Colonic mucosa (tissue), 4 donors: ENCODE data around the gene TMEM144. TPM values are rescaled to one million over a fixed set of nuclear protein-coding genes. Genes with fewer than 3 reads are reported as not detected.

Source experiments
- DNase-seq: peaks from one replicate; pipeline ENCODE4 v3.0.0-alpha.2; 2020
- H3K27ac ChIP-seq: fragments of 200-600 bp; one replicate; pipeline ENCODE4 v1.8.0; 2021
- H3K27me3 ChIP-seq: fragments of 200-600 bp; one replicate; pipeline ENCODE4 v1.8.0; 2021
- H3K36me3 ChIP-seq: fragments of 200-600 bp; one replicate; pipeline ENCODE4 v1.8.0; 2021
- H3K4me1 ChIP-seq: fragments of 200-600 bp; one replicate; pipeline ENCODE4 v1.8.0; 2021; ENCODE audit warnings: mild to moderate bottlenecking
- H3K4me3 ChIP-seq: fragments of 200-600 bp; one replicate; pipeline ENCODE4 v1.8.0; 2021
- H3K9ac ChIP-seq, 2 donors: one replicate each; pipeline ENCODE4 v1.7.0; 2013; ENCODE audit warnings: control low read depth in 2 of 2, low read depth in 2 of 2, low read length in 2 of 2
- H3K9me3 ChIP-seq: fragments of 200-600 bp; one replicate; pipeline ENCODE4 v1.8.0; 2021
- CTCF ChIP-seq: fragments of 200-600 bp; IDR thresholded peaks from one replicate; pipeline ENCODE4 v1.8.0; 2022; ENCODE audit warnings: antibody characterized with exemption, mild to moderate bottlenecking
- intact Hi-C: fragments of 100-400 bp; cut with DNase I; formaldehyde crosslinking; loops from one replicate; pipeline ENCODE4 v1.14.1; 2022
- total RNA-seq, 2 donors: library from RNA; stranded (reverse); fragmentation: NEBNext Ultra II Directional in 1 of 2; extraction: Animal tissue kit (Norgen Biotek cat#: 25700) in 1 of 2; gene quantifications; one replicate each; pipeline ENCODE4 v1.2.1, GENCODE V29; 2021
- donor health status: healthy.
- donor health status: DM: no; HTN: no; CAD: no.
- donor health status: DM: no; HTN: no; CAD: no.

The TMEM144 gene
- total RNA-seq, 2 donors from 2014 or later: 18.3 to 28.6 TPM

- no peak overlapping the region for H3K4me3 ChIP-seq
- H3K4me1 ChIP-seq: no peaks in the 10 kb centered on the region
- H3K27ac ChIP-seq: no peak overlapping the region
- no peaks in the 10 kb centered on the region for H3K27me3 ChIP-seq
- intact Hi-C loops: no loop called here
- DNase-seq: no peak
- no peaks in the 10 kb centered on the region for H3K9me3 ChIP-seq
- no peak for TF ChIP-seq CTCF
- no peaks in the 10 kb centered on the region for H3K36me3 ChIP-seq
- H3K9ac ChIP-seq: no peak overlapping the region
These were observed 70.6 kb downstream of the TMEM144 start for GRCh38 chr4:158280856-158281255.

DNA sequence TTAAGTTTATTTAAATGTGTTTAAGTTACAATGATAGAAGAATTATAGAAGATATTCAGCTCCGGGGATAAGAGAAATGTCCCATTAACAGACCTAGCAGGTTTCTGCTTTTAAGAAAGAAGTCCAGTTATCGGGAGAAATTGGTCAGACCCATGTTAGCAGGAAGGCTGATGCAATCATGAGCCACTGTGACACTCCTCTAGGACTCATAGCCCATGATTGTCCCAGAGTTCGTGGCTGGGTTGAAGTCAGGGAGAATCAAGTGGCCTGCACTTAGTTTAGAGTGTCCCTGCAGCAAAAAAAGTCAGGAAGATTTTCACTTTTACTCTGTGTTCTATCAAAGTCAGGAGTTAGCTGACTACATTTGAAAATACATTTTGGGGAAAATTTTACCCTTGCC, 72.0 kb downstream of the TMEM144 start:
- intact Hi-C loops: no loop called here
- H3K9ac ChIP-seq: no peak overlapping the region
- H3K4me1 ChIP-seq: no peaks in the 10 kb centered on the region
- DNase-seq: no peak
- no peaks in the 10 kb centered on the region for H3K27me3 ChIP-seq
- no peak for TF ChIP-seq CTCF
- H3K27ac ChIP-seq: no peak overlapping the region
- H3K9me3 ChIP-seq: no peaks in the 10 kb centered on the region
- H3K4me3 ChIP-seq: no peak overlapping the region
- H3K36me3 ChIP-seq: no peaks in the 10 kb centered on the region

DNA sequence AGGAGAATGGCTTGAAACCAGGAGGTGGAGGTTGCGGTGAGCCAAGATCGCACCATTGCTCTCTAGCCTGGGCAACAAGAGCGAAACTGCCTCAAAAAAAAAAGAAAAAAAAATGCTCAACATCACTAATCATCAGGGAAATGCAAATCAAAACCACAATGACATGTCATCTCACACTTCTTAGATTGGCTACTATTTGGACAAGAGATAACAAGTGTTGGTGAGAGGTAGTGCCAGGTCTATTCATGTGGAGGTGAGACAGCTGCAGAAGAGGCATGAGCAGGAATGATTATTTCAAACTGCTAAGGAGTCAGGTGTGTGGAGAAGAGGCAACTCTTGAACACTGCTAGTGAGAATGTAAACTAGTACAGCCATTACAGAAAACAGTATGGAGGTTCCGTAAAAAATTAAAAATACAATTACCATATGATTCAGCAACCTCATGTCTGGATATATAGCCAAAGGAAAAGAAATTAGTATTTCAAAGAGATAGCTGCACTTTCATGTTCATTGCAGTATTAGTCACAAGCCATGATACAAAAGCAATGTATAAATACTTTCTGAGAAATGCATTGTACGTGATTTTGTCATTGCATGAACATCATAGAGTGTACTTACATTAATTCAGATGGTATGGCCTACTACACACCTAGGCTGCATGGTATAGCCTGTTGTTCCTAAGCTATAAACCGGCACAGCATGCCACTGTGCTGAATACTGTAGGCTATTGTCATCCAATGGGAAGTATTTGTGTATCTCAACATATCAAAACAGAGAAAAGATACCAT, 75.3 kb downstream of the TMEM144 start:
- no peaks in the 10 kb centered on the region for H3K36me3 ChIP-seq
- no peak for TF ChIP-seq CTCF
- H3K9ac ChIP-seq: no peak overlapping the region
- intact Hi-C loops: no loop called here
- no peak overlapping the region for H3K27ac ChIP-seq
- H3K4me3 ChIP-seq: no peak overlapping the region
- no peaks in the 10 kb centered on the region for H3K27me3 ChIP-seq
- H3K4me1 ChIP-seq: no peaks in the 10 kb centered on the region
- no peak for DNase-seq
- H3K9me3 ChIP-seq: no peaks in the 10 kb centered on the region

DNA sequence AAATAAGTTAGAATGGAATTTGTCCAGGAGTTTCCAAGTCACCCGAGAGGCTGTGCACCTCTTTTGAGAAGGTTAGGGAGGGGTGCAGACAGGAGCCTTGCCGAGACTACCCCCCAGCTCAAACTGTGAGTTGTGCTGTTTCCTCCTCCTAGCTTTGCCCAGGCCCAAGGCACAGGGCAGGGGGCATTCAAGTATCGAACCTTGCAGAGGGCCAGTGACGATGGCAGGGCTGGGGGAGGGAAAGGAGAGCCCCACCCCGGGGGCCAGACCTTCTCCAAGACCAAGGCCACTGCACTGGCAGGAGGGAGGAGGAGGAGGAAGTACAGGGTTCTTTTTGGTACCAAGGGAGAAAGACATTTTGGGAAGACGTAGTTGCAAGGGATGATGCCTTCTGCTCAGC, 80.6 kb downstream of the TMEM144 start:
- intact Hi-C loops: no loop called here
- no peaks in the 10 kb centered on the region for H3K36me3 ChIP-seq
- no peak overlapping the region for H3K4me3 ChIP-seq
- DNase-seq: no peak
- no peaks in the 10 kb centered on the region for H3K9me3 ChIP-seq
- H3K27ac ChIP-seq: no peak overlapping the region
- no peaks in the 10 kb centered on the region for H3K27me3 ChIP-seq
- H3K9ac ChIP-seq: no peak overlapping the region
- no peak for TF ChIP-seq CTCF
- H3K4me1 ChIP-seq: no peaks in the 10 kb centered on the region

- no peak for DNase-seq
- H3K4me3 ChIP-seq: no peak overlapping the region
- no peak for TF ChIP-seq CTCF
- H3K27ac ChIP-seq: no peak overlapping the region
- no peaks in the 10 kb centered on the region for H3K27me3 ChIP-seq
- H3K4me1 ChIP-seq: no peaks in the 10 kb centered on the region
- no peak overlapping the region for H3K9ac ChIP-seq
- intact Hi-C loops: no loop called here
- no peaks in the 10 kb centered on the region for H3K9me3 ChIP-seq
- H3K36me3 ChIP-seq: no peaks in the 10 kb centered on the region
These were observed 81.2 kb downstream of the TMEM144 start for GRCh38 chr4:158291334-158292055.
